GM21367 (cell line): Measurements from ENCODE around the gene MYL4.

ENCODE experiments used
- ATAC-seq: cut with Tn5 transposase; IDR thresholded peaks from one replicate; pipeline ENCODE4 v1.9.1; 2021; ENCODE audit not compliant: unreplicated experiment

MYL4 gene

DNA sequence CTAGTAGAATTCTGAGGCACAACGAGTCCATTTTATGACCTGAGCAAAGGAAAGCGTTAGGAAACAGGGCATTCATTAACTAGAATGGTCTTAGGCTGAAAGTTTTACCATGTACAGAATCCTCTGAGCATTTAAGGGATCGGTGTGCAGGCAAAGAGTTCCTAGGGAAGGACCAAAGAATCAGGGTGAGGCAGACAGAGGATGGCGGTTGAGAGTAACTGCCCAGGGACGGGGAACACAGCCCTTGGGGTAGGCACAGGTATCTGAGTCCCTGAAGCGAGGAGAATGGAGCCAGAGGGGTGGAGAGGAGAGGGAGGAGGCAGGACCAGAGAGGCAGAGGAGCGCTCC, 30.4 kb downstream of the MYL4 start:
- no peak for ATAC-seq

DNA sequence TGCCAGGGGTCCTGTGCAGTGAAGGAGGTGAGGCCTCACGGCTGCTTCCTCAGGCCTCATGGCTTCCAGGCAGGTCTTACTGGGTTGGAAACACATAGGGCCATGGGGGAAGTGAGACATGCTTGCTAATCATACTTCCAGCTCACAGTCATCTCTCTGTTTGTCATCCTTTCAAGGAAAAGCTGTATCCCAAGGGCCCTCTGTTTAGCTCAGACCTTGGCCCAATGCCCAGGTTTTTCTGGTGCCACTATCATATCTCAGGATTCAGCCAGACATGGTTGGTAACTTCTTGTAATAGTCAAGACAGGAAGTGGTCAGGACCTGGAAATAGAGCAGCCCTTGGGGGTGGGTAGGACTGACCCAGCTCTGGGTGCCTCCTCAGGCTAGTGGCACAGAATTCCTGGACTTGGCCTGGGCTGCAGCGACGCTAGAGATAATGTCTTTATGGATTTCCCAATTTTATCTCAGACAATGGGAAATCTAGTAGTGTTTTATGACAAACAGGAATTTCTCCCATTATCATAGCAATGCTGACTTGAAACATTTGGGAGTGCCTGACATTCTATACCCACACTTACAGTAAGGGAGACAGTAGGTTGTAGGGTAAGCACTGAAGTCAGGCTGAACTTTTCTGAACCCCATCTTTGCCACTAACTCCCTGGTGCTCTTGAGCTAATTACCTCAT, 31.0 kb downstream of the MYL4 start:
- ATAC-seq, result no peak

- ATAC-seq, result no peak
Measured at GRCh38 chr17:47240806-47241205, 31.7 kb downstream of the MYL4 start.

- no peak for ATAC-seq
Measured at GRCh38 chr17:47242648-47243047, 33.5 kb downstream of the MYL4 start.

GRCh38 chr17:47243737-47244598, 34.8 kb downstream of the MYL4 start:
- no peak for ATAC-seq

GRCh38 chr17:47244697-47245096, 35.5 kb downstream of the MYL4 start:
- no peak for ATAC-seq

GRCh38 chr17:47246120-47246519, 37.0 kb downstream of the MYL4 start:
- no peak for ATAC-seq

GRCh38 chr17:47250855-47251254, 41.7 kb downstream of the MYL4 start:
- ATAC-seq, result no peak

- no peak for ATAC-seq
Measured at GRCh38 chr17:47251421-47251940, 42.3 kb downstream of the MYL4 start.

GRCh38 chr17:47252209-47252608, 43.1 kb downstream of the MYL4 start:
- ATAC-seq, result no peak

DNA sequence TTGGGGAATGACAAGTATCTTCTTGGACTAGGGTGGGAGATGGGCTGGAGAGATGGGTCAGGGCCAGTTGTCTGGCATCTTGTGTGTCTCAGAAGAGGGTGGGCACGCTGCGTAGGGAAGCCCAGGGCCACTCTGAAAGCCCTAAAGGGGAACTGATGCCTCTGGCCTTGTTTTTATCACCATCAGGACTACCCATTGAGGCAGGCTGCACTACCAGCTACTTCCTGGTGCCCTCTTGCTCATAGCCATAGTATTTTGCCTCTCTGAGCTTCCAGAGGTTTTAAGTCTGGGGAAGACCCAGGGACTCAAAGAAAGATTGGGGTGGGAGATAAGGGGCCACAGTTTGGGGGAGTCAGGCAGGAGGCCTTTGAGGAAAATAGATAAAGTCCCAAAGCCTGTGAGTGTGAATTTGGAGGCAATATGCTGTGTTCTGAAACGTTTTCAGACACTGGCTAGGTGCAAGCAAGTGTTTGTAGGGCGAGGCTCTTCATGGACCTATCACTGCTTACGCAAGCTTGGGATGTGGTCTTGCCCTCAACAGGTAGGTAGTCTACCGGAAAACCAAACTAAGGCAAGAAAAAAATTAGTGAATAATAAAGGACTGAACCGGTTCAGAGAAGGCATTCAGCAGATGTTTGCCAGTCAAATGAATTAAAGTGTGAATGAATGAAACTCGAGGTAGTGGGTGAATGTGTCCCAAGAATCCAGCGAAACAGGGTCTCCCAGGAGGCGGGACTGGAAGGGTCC, 43.8 kb downstream of the MYL4 start:
- no peak for ATAC-seq

GRCh38 chr17:47253541-47254402, 44.6 kb downstream of the MYL4 start, which contains the start of gene ITGB3:
TSS of gene ITGB3 (plus strand) at chr17:47253827. CDS start at chr17:47253862, 35 bp downstream.
- ATAC-seq, result peak; percentile 82

DNA sequence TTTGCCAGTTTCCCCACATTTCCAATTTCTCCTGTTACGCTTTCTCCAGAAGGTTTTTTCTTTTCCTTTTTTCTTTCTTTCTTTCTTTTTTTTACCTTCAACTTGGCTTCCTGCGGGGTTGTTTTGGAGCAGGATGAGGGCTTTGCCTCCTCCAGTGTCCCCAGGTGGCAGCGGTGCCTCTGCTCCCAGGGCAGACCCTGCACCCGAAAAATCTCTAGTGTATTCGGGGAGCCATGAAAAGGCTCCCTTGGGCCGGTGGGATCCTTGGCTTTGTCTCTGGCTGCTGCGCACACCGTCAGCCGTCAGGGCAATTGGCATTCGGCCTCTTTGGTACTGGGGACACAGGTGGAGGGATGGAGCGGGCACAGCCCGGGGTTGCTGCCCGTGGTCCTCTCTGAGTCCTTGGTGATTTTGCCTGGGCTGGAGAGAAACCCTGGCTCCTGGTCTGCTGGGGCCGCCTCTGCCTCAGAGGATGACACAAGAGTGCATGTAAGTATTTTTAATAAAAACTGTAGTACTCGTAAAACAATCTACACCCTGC, 45.3 kb downstream of the MYL4 start:
- no peak for ATAC-seq

GRCh38 chr17:47257651-47258339, 48.6 kb downstream of the MYL4 start:
- ATAC-seq, result no peak

DNA sequence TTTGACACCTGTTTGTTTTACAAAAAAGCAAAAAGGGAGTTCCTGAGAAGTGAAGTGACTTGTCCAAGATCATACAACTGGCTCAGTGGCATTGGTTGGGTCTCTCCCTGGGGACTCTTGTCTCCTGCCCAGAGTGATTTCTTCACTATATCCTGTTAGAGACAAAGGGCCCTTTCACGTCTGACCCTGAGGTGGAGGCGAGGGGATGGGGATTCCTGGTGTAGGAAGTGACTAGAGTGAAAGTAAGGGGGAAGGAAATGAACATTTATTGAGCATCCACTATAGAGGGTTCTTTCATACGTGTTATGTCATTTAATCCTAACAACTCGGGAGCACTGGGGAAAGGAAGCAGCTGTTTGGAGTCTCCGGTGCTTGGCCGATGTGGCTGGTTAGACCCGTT, 53.4 kb downstream of the MYL4 start:
- no peak for ATAC-seq

DNA sequence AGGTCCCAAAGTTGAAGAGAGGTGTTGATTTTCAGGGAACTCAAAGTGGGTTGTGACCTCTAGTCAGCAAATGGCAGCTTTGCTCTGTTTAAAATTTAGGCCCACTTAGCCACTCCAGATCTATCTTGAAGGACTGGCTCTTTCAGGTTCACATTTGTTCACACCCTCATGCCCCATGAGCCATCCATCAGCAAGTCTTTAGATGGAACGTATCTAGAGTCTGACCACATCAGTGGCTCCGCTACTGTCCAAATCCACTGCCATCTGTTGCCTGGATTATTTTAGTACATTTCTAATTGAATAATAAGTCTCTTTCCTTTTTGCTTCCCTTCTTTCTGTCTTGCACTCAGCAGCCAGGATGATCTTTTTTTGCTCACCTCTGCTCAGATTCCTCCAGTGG, 55.0 kb downstream of the MYL4 start:
- no peak for ATAC-seq

GRCh38 chr17:47265983-47266541, 56.9 kb downstream of the MYL4 start:
- ATAC-seq, result no peak

DNA sequence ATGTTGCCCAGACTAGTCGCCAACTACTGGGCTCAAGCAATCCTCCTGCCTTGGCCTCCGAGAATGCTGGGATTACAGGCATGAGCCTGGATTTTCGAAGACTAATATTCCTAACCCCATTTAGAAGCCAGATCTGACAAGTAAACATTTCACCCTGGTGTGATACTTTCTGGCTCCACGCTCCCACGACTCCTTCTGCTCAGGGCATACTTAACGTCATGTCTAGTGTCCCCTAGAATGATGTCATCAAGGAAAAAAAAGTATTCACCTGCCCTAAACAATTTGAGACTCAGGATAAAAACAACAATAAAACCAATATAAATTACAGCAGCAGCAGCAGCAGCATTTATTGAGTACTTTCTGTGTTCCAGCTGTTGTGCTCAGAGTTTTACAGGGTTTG, 57.6 kb downstream of the MYL4 start:
- no peak for ATAC-seq

DNA sequence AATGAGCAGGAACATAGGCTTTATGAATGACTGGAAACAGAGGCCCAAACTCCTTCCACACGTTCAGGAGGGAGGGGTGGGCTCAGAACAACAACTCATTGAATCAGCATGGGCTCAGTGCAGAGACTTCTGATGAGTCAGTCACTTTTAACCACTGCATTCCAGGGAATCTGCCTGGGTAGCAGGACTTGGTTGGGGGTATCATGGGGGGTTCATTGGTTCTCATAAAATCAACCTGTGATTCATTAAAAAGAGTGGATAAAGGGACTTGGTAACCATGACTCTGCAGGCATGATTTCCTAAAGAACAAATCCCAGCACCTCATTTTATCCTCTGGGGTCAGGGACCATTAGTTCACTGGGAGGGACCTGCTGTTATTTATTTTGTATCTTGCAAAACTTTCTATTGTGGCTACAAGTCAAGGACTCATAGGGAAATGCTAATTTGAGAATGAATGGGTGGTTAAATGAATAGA, 58.2 kb downstream of the MYL4 start:
- no peak for ATAC-seq
